Heart right ventricle (tissue), 16 donors: Measurements from ENCODE around the gene FKBP1B. TPM values are rescaled to one million over a fixed set of nuclear protein-coding genes. Genes with fewer than 3 reads are reported as not detected.

ENCODE experiments used
- ATAC-seq, 8 donors: fragments of 200-7000 bp; cut with Tn5 transposase; one replicate each; pipeline ENCODE4 v1.9.1; 2020; ENCODE audit warnings: mild to moderate bottlenecking in 8 of 8, moderate library complexity in 8 of 8, moderate number of reproducible peaks in 1 of 8
- DNase-seq, 2 donors: peaks; one replicate each; pipeline ENCODE4 v3.0.0-alpha.2; 2020
- H3K27ac ChIP-seq, 10 donors: fragments of 200-600 bp; sonication (generic) in 2 of 10; one replicate each; pipeline versions ENCODE4 v1.5.0 to v1.8.0; 2020 to 2022; ENCODE audit warnings: mild to moderate bottlenecking in 3 of 10
- H3K27me3 ChIP-seq, 7 donors: fragments of 200-600 bp; one replicate each; pipeline ENCODE4 v1.8.0; 2021 to 2022; ENCODE audit warnings: mild to moderate bottlenecking in 2 of 7
- H3K36me3 ChIP-seq, 9 donors: fragments of 200-600 bp; sonication (generic) in 1 of 9; one replicate each; pipeline versions ENCODE4 v1.5.0 to v1.8.0; 2020 to 2022; ENCODE audit warnings: mild to moderate bottlenecking in 2 of 9
- H3K4me1 ChIP-seq, 9 donors: fragments of 200-600 bp; sonication (generic) in 1 of 9; one replicate each; pipeline versions ENCODE4 v1.5.0 to v1.8.0; 2020 to 2022; ENCODE audit warnings: mild to moderate bottlenecking in 4 of 9
- H3K4me3 ChIP-seq, 10 donors: fragments of 200-600 bp; sonication (generic) in 2 of 10; one replicate each; pipeline versions ENCODE4 v1.5.0 to v1.8.0; 2020 to 2022; ENCODE audit warnings: mild to moderate bottlenecking in 7 of 10, moderate library complexity in 2 of 10
- H3K9me3 ChIP-seq, 11 donors: fragments of 200-600 bp in 10 of 11; sonication (generic) in 2 of 11; one replicate each; pipeline versions ENCODE4 v1.5.0 to v1.8.0; 2013 to 2022; ENCODE audit warnings: mild to moderate bottlenecking in 2 of 11, control low read depth in 1 of 11, moderate library complexity in 1 of 11
- CTCF ChIP-seq, 9 donors: fragments of 200-600 bp; sonication (generic) in 2 of 9; IDR thresholded peaks; one replicate each; pipeline versions ENCODE4 v1.5.0 to v1.8.0; 2021 to 2022; ENCODE audit warnings: antibody characterized with exemption in 9 of 9, mild to moderate bottlenecking in 5 of 9, moderate library complexity in 1 of 9
- WGBS, 2 donors: extraction: QIAGEN DNeasy Blood & Tissue Kit; methylation state at CpG; one replicate each; pipeline ENCODE4 v1.1.7; 2013; ENCODE audit warnings: inconsistent platforms in 1 of 2; 5-methylcytosine and 5-hydroxymethylcytosine counted together
- intact Hi-C, 10 donors: fragments of 100-400 bp; cut with DNase I; formaldehyde crosslinking; loops; one replicate each; pipeline versions ENCODE4 v1.11.1 to v1.14.2; 2022
- polyA plus RNA-seq, 2 donors: library from polyadenylated mRNA; stranded (reverse); fragments of 200-250 nt; gene quantifications; one replicate each; pipeline ENCODE4 v1.2.3, GENCODE V29; 2013
- total RNA-seq, 10 donors: library from RNA; stranded (reverse); fragmentation: NEBNext Ultra II Directional in 3 of 10; extraction: Animal tissue kit (Norgen Biotek cat#: 25700) in 3 of 10; gene quantifications; one replicate each; pipeline versions ENCODE4 v1.2.1 to v1.2.4, GENCODE V29; 2021 to 2023
- donor health status: Arrhythmogenic right ventricular cardiomyopathy.
- donor health status: ischemic (EF 13 %, LVEDD 7.1; RV severe dilation, severe dysfunction).
- donor health status: healthy with polysubstance abuse.
- donor health status: DM: no; HTN: yes; CAD: no.
- donor health status: DM: no; HTN: no; CAD: no.
- donor health status: ischemic (EF 25% LVEDD 6.9; RV normal size, moderate dysfunction).
- donor health status: ischemic (EF 25% LVEDD 5.7; RV mildly dilated, moderate dysfunction).
- donor health status: healthy.
- donor health status: DM: yes; HTN: yes; CAD: no.
- donor health status: Ischemic cardiomyopathy.
- donor health status: ischemic (EF 35%, LVEDD 5.7; RV mildly dilated, moderate dysfunction).
- donor health status: nonischemic (EF 11% LVEDD 7.7; RV severe dilation, severe dysfunction).
- donor health status: DM: yes; HTN: yes; CAD: no.
- donor health status: PGD.
- donor health status: ischemic (EF 29% LVEDD 5.4; RV normal size, mild dysfunction).
- donor health status: nonischemic (EF 23%, LVEDD 6.1; RV moderate dilation, normal function).

Gene FKBP1B
- total and polyA plus RNA-seq, 12 donors: 0.61 to 6.3 (median 1.7) TPM; not detected in 1

GRCh38 chr2:24073816-24074215 is 24.3 kb downstream of the FKBP1B start:
- Histone ChIP-seq H3K36me3 (peaks cover 0 to 66% (median 2%) of the 10 kb centered on the region in 9 donors), H3K27ac (no peak overlapping the region), H3K4me3 (no peak overlapping the region), H3K4me1 (peaks cover 5 to 24% (median 20%) of the 10 kb centered on the region in 9 donors), H3K27me3 (no peaks in the 10 kb centered on the region), H3K9me3 (no peaks in the 10 kb centered on the region)
- intact Hi-C loops: no loop called here
- ATAC-seq: no peak
- no peak for DNase-seq
- WGBS, 2 donors: 93 to 94% methylated on average over 6 of the region's 6 CpGs
- no peak for TF ChIP-seq CTCF (IDR thresholded peaks at IDR 0.05)

GRCh38 chr2:24075259-24075658 is 25.7 kb downstream of the FKBP1B start:
- no peaks in the 10 kb centered on the region for H3K27me3 ChIP-seq
- DNase-seq: no peak
- WGBS, 2 donors: 68% methylated on average over 5 of the region's 5 CpGs
- H3K36me3 ChIP-seq: peaks cover 0 to 66% (median 0%) of the 10 kb centered on the region in 9 donors
- no peak for ATAC-seq
- peak overlapping the region in 9 of 10 donors; percentile 55 to 92 (median 75) for H3K4me3 ChIP-seq
- no peak for TF ChIP-seq CTCF (IDR thresholded peaks at IDR 0.05)
- H3K4me1 ChIP-seq: peaks cover 5 to 24% (median 20%) of the 10 kb centered on the region in 9 donors
- H3K27ac ChIP-seq: peak overlapping the region in 4 of 10 donors; percentile 84 to 90 (median 88)
- intact Hi-C loops: loop anchor here in 3 of 10 donors (5.0 kb wide), 2 partner anchors 47 to 148 kb away; partner anchors contain the start of genes ATAD2B (in 3 of the 3), FAM228B (in 1 of the 3) and PFN4 (in 1 of the 3)
- H3K9me3 ChIP-seq: no peaks in the 10 kb centered on the region

GRCh38 chr2:24075915-24076848 is 26.6 kb downstream of the FKBP1B start, which contains the start of gene SF3B6:
TSS of gene SF3B6 (minus strand) at chr2:24076326. CDS start at chr2:24076229, 97 bp downstream.
- peak within 1 kb of the TSS; percentile 19 to 90 (median 84) for H3K27ac ChIP-seq
- TF ChIP-seq CTCF (IDR thresholded peaks at IDR 0.05): no peak
- no peaks in the 10 kb centered on the region for H3K27me3 ChIP-seq
- no peaks in the 10 kb centered on the region for H3K9me3 ChIP-seq
- DNase-seq: peak; percentile 96 to 97
- H3K4me1 ChIP-seq: peaks cover 5 to 24% (median 20%) of the 10 kb centered on the region in 9 donors
- WGBS, 2 donors: 0 to 1% methylated on average over 56 to 64 of the region's 64 CpGs
- H3K36me3 ChIP-seq: peaks cover 0 to 66% (median 0%) of the 10 kb centered on the region in 9 donors
- peak within 1 kb of the TSS; percentile 55 to 92 (median 76) for H3K4me3 ChIP-seq
- intact Hi-C loops: loop anchor here in 5 of 10 donors (2.0 to 5.0 kb wide), 4 partner anchors 29 to 149 kb away; partner anchors contain the start of genes ATAD2B (in 4 of the 5), FAM228B (in 1 of the 5), PFN4 (in 1 of the 5) and WDCP (in 1 of the 5)
- ATAC-seq: peak; percentile 95 to 98 (median 97)
